ENCODE measurements around the gene FGFR1OP2.

FGFR1OP2 gene

DNA sequence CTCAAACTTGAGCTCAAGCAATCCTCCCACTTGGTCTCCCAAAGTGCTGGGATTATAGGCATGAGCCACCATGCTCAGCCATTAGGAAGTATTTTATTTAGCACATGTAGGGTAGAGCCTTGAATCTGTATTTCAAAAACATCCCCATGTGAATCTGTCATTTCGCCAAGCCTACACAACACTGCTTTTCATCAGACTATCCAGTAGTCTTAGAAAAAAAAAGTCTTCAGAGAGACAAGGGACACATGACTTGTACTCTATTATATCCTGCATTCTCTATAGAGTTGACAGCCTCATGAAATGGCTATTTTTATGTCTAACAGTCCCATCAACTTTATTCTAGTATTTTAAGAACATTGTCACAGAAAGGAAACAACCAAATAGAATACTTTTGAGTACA, 40.5 kb downstream of the FGFR1OP2 start:
- TF ChIP-seq, protein P1, sequence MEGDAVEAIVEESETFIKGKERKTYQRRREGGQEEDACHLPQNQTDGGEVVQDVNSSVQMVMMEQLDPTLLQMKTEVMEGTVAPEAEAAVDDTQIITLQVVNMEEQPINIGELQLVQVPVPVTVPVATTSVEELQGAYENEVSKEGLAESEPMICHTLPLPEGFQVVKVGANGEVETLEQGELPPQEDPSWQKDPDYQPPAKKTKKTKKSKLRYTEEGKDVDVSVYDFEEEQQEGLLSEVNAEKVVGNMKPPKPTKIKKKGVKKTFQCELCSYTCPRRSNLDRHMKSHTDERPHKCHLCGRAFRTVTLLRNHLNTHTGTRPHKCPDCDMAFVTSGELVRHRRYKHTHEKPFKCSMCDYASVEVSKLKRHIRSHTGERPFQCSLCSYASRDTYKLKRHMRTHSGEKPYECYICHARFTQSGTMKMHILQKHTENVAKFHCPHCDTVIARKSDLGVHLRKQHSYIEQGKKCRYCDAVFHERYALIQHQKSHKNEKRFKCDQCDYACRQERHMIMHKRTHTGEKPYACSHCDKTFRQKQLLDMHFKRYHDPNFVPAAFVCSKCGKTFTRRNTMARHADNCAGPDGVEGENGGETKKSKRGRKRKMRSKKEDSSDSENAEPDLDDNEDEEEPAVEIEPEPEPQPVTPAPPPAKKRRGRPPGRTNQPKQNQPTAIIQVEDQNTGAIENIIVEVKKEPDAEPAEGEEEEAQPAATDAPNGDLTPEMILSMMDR (IDR thresholded peaks at IDR 0.05) = no peak

DNA sequence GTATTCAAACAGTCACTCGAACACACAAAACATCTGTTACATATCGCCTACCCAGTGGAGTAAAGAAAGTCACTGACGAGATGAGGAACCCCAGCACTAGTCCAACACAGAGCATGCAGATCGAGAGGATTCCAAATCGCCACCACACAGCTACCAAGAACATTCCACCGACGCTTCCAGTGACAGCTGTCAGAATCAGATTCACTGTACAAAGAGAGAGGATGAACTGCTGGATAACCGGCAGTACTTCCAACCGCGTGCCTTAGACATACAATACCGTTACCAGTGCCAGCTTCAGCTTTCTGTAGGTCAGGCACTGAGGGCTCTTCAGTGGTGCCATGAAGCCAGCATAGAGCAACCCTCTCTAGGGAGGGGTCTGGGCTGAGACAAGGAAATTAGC, 41.5 kb downstream of the FGFR1OP2 start:
- TF ChIP-seq, protein P1 (IDR thresholded peaks at IDR 0.05) = no peak

DNA sequence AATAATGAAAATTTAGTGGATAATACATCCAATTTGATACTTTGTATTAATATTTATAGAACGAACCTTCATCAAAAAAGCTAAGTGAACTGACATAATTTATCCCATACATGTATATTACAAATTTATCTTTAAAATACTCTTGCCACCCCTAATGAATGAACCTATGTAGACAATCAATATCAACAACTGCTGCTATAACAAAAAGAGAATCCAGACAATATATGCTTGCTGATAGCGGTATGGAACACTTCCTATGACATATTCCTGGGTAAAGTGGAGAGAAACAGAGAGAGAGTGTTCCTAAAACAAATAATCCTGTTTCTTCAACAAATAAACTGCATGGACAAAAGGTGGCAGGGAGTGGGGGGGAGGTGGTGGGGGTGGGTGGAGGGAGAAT, 44.6 kb downstream of the FGFR1OP2 start:
- TF ChIP-seq, protein P1 (IDR thresholded peaks at IDR 0.05) = no peak

DNA sequence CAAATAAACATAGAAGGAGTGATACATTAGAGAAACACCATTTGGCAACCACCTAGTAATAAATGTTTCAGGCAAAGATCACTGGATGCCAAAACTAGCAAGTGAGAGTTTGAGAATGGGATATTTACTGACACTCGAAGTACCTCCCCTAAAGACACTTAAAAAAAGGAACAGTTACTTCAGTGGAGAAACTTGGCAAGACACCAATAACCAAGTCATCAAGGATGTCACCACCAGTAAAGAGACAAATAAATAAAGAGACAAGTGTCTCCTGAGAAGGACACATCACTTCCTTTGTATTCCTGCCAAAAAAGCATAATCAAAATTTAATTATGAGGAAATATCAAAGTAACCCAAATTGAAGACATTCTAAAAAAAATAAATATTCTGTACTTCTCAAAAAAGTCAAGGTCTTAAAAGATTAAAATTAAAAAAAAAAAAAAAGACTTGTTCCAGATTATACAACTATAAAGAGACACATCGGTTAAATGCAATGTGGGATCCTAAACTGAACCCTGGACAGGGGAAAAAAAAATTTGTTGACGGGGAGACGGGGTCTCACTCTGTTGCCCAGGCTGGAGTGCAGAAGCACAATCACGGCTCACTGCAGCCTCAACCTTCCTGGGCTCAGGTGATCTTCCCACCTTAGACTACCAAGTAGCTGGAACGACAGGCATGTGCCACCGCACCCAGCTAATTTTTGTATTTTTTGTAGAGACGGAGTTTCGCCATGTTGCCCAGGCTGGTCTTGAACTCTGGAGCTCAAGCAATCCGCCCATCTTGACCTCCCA, 49.6 kb downstream of the FGFR1OP2 start:
- TF ChIP-seq, protein P1 (IDR thresholded peaks at IDR 0.05) = no peak

DNA sequence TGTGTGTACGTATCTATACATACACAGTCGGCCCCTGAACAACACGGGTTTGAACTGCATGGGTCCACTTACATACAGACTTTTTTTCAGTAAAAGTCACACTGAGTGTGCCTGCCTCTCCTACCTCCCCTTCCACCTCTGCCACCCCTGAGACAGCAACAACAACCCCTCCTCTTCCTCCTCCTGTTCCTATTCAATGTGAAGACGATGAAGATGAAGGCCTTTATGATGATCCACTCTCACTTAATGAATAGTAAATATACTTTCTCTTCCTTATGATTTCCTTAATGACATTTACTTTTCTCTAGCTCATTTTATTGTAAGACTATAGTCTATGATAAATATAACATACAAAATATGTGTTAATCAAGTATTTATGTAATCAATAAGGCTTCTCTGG, 50.4 kb downstream of the FGFR1OP2 start:
- TF ChIP-seq, protein P1 (IDR thresholded peaks at IDR 0.05) = no peak

DNA sequence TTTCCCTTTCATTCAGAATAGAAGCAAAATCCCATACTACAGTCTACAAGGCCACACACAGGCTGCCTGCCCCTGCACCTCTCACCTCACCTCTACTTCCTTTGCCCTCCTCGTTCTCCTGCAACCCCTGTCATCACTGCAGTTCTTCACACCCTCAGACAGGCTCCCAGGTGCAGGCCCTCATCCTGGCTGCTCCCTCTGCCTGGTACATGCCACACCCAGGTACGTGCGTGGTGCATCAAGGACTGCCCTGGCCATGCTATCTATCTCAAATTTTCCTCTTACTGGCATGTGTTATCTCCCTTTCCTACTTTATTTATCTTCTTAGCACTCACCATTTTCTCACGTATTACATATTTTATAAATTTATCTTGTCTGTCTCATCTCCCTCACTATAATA, 51.6 kb downstream of the FGFR1OP2 start:
- TF ChIP-seq, protein P1 (IDR thresholded peaks at IDR 0.05) = no peak

DNA sequence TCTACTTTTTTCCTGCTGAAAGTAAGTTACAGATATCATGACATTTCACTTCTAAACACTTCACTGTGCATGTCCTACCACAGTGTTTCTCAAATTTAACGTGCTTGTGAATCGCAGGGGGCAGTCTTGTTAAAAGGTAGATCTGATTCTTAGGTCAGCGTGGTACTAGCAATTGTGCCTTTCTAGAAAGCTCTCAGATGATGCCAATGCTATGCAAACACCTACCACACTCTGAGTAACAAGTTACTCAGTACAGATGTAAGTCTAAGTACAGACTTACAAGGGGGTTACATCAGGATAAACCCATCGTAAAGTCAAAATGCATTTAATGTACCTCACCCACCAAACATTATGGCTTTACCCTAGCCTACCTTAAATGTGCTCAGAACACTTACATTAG, 53.6 kb downstream of the FGFR1OP2 start:
- TF ChIP-seq, protein P1 (IDR thresholded peaks at IDR 0.05) = no peak

DNA sequence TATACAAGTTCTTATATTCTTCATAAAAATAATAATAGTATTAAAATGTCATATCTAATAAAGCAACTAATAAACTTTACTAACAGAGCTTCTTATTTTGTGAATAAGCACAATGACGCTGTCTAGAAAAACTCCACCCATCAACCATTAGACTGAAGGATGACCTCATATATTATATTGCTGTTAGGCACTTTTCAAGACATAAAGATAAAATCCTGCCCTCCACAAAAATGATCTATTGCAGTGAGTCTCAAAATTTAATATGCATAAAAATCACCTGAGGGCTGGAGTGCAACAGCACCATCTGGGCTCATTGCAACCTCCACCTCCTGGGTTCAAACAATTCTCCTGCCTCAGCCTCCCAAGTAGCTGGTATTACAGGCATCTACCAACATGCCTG, 55.8 kb downstream of the FGFR1OP2 start:
- TF ChIP-seq, protein P1 (IDR thresholded peaks at IDR 0.05) = no peak
